DOHH2 (cell line): ENCODE results near the gene EVC.

Experiments used
- H3F3A ChIP-seq: fragments of 200-600 bp; sonication (generic), shearing (Covaris generic); 2 replicates; pipeline ENCODE4 v1.6.0; 2016; ENCODE audit warnings: antibody characterized with exemption, mild to moderate bottlenecking; ENCODE audit not compliant: control insufficient read depth, insufficient read depth
- H3K27ac ChIP-seq: fragments of 200-600 bp; sonication (generic); 2 replicates; pipeline ENCODE4 v1.5.1; 2014; ENCODE audit warnings: low read depth, mild to moderate bottlenecking, low read length, moderate library complexity
- H3K27me3 ChIP-seq: fragments of 200-600 bp; sonication (generic); 2 replicates; pipeline ENCODE4 v1.6.1; 2014; ENCODE audit warnings: mild to moderate bottlenecking, low read length, mixed read lengths; ENCODE audit not compliant: control insufficient read depth
- H3K36me3 ChIP-seq: fragments of 200-600 bp; sonication (generic); 2 replicates; pipeline ENCODE4 v1.6.1; 2014; ENCODE audit warnings: mild to moderate bottlenecking, low read length, moderate library complexity, mixed read lengths; ENCODE audit not compliant: control insufficient read depth
- H3K4me1 ChIP-seq: fragments of 200-600 bp; sonication (generic); 2 replicates; pipeline ENCODE4 v1.6.1; 2014; ENCODE audit warnings: mild to moderate bottlenecking, low read length, mixed read lengths; ENCODE audit not compliant: control insufficient read depth
- H3K4me2 ChIP-seq: fragments of 200-600 bp; sonication (generic); 2 replicates; pipeline ENCODE4 v1.6.0; 2014; ENCODE audit warnings: mild to moderate bottlenecking, low read length, moderate library complexity
- H3K4me3 ChIP-seq: fragments of 200-600 bp; sonication (generic); 2 replicates; pipeline ENCODE4 v1.5.1; 2014; ENCODE audit warnings: mild to moderate bottlenecking, low read length, mixed read lengths
- H3K79me2 ChIP-seq: fragments of 200-600 bp; sonication (generic); 2 replicates; pipeline ENCODE4 v1.6.1; 2014; ENCODE audit warnings: mild to moderate bottlenecking, low read length, mixed read lengths; ENCODE audit not compliant: control insufficient read depth
- H3K9me2 ChIP-seq: fragments of 200-600 bp; sonication (generic); replicated peaks from 2 replicates; pipeline ENCODE4 v1.6.1; 2014; ENCODE audit warnings: mild to moderate bottlenecking, low read length, mixed read lengths; ENCODE audit not compliant: control insufficient read depth
- H3K9me3 ChIP-seq: fragments of 200-600 bp; sonication (generic); 2 replicates; pipeline ENCODE4 v1.6.1; 2014; ENCODE audit warnings: antibody characterized with exemption, low read length, mixed read lengths; ENCODE audit not compliant: control insufficient read depth, insufficient read depth
- H4K20me1 ChIP-seq: fragments of 200-600 bp; sonication (generic); 2 replicates; pipeline ENCODE4 v1.6.0; 2014; ENCODE audit warnings: low read depth, mild to moderate bottlenecking, antibody characterized with exemption, low read length, moderate library complexity; ENCODE audit not compliant: control insufficient read depth, insufficient read depth
- EZH2phosphoT487 ChIP-seq: fragments of 200-600 bp; sonication (generic); IDR thresholded peaks from 2 replicates; pipeline ENCODE4 v1.6.1; 2017; ENCODE audit warnings: borderline replicate concordance, mild to moderate bottlenecking, antibody characterized with exemption, low read length, moderate library complexity, mixed read lengths
- TF ChIP-seq, protein P1 (sequence below): fragments of 200-600 bp; sonication (generic); IDR thresholded peaks from one replicate; pipeline ENCODE4 v1.5.1; 2014; ENCODE audit warnings: antibody characterized with exemption, mild to moderate bottlenecking, low read depth, low read length; ENCODE audit not compliant: poor library complexity, severe bottlenecking

Gene EVC

DNA sequence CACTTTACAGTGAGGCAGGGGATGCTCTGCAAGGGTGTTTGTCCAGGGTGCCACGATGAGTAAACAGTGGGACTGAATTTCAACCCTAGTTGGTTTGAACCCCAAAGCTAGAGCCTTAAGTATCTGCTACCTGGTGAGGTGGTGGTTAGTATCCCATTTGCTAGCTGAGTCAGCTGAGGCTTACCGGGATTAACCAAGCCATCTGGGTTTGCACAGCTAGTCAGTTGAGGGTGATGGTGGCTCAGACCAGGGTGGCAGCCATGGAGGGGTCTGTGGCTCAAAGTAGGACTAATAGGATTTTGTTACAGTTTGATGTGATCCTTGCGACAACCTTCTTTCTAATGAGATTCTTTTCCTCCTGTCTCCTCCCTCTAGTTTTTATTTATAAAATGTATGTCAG lies 1.9 kb downstream of the EVC start:
- Histone ChIP-seq H3K36me3 (no peaks in the 10 kb centered on the region), H3K27me3 (no peaks in the 10 kb centered on the region), H3K4me3 (no peak overlapping the region), H3K9me3 (peaks cover 3% of the 10 kb centered on the region; the same call in 1 of the 2 replicates), H3K4me2 (no peak overlapping the region), H4K20me1 (no peaks in the 10 kb centered on the region), H3K9me2 (no peaks in the 10 kb centered on the region), H3K27ac (no peak overlapping the region), H3F3A (no peaks in the 10 kb centered on the region), H3K79me2 (no peaks in the 10 kb centered on the region), H3K4me1 (no peaks in the 10 kb centered on the region)
- TF ChIP-seq EZH2phosphoT487: no peak
- TF ChIP-seq, protein P1, sequence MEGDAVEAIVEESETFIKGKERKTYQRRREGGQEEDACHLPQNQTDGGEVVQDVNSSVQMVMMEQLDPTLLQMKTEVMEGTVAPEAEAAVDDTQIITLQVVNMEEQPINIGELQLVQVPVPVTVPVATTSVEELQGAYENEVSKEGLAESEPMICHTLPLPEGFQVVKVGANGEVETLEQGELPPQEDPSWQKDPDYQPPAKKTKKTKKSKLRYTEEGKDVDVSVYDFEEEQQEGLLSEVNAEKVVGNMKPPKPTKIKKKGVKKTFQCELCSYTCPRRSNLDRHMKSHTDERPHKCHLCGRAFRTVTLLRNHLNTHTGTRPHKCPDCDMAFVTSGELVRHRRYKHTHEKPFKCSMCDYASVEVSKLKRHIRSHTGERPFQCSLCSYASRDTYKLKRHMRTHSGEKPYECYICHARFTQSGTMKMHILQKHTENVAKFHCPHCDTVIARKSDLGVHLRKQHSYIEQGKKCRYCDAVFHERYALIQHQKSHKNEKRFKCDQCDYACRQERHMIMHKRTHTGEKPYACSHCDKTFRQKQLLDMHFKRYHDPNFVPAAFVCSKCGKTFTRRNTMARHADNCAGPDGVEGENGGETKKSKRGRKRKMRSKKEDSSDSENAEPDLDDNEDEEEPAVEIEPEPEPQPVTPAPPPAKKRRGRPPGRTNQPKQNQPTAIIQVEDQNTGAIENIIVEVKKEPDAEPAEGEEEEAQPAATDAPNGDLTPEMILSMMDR: no peak

DNA sequence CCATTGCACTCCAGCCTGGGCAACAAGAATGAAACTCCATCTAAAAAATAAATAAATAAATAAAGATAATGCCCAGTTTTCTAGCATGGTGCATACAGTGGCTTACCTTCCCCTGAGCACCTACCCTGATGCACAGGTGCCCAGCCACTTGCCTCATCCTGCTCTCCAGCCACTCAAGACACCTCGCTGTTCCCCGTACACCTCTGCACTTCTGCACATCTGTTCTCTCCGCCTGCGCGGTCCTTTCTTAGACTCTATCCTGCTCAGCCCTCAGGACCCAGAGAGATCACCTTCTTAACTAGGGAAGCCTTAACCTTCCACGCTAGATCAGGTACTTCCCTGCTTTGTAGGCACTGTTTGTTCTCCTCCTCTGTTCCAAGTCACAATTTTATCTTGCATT lies 2.9 kb downstream of the EVC start:
- no peaks in the 10 kb centered on the region for H3K4me1 ChIP-seq
- H3K27me3 ChIP-seq: no peaks in the 10 kb centered on the region
- no peak overlapping the region for H3K4me2 ChIP-seq
- H3K9me3 ChIP-seq: peaks cover 3% of the 10 kb centered on the region; the same call in 1 of the 2 replicates
- H3K27ac ChIP-seq: no peak overlapping the region
- H4K20me1 ChIP-seq: no peaks in the 10 kb centered on the region
- TF ChIP-seq EZH2phosphoT487: no peak
- TF ChIP-seq, protein P1: no peak
- H3K36me3 ChIP-seq: no peaks in the 10 kb centered on the region
- no peaks in the 10 kb centered on the region for H3K79me2 ChIP-seq
- H3K4me3 ChIP-seq: no peak overlapping the region
- H3K9me2 ChIP-seq: no peaks in the 10 kb centered on the region
- no peaks in the 10 kb centered on the region for H3F3A ChIP-seq

DNA sequence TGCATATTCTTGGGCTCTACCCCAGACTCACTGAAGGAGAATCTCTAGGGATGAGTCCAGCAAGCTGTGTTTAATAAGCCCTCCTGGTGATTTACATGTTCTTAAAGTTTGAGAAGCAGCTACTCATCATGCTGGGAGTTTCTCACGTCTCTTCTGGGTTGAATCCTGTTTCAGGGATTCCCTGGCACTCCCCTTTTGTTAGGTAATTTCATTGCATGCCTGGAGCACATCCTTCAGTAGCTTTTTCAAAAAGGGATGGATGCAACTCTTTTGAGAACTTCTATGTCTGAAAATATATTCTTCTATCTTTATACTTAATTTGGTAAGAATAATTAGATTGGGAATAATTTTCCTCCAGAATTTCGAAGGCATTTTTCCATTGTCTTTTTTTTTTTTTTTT lies 4.4 kb downstream of the EVC start:
- Histone ChIP-seq H3K9me3 (peaks cover 3% of the 10 kb centered on the region; the same call in 1 of the 2 replicates), H3K27me3 (no peaks in the 10 kb centered on the region), H3F3A (no peaks in the 10 kb centered on the region), H3K4me2 (no peak overlapping the region), H3K9me2 (no peaks in the 10 kb centered on the region), H3K27ac (no peak overlapping the region), H3K4me3 (no peak overlapping the region), H3K4me1 (no peaks in the 10 kb centered on the region), H4K20me1 (no peaks in the 10 kb centered on the region), H3K79me2 (no peaks in the 10 kb centered on the region), H3K36me3 (no peaks in the 10 kb centered on the region)
- TF ChIP-seq EZH2phosphoT487: no peak
- TF ChIP-seq, protein P1: no peak
